Osteocyte (in vitro differentiated cells): ENCODE results near the gene LPIN1. TPM values are rescaled to one million over a fixed set of nuclear protein-coding genes. Genes with fewer than 3 reads are reported as not detected.
"Not testable (repeated sequence)": the region's sequence is repeated elsewhere in the genome, so short reads cannot be mapped to it uniquely, and the experiment has no call there.

Source experiments
- DNase-seq: peaks from one replicate; pipeline ENCODE4 v3.0.0; 2021; ENCODE audit warnings: mixed read lengths; ENCODE audit not compliant: unreplicated experiment; ENCODE audit errors: extremely low spot score
- H3K27ac Mint-ChIP-seq: one replicate; pipeline ENCODE4 v1.8.0; 2021; ENCODE audit warnings: mild to moderate bottlenecking, mixed read lengths; ENCODE audit not compliant: unreplicated experiment
- H3K27me3 Mint-ChIP-seq: one replicate; pipeline ENCODE4 v1.8.0; 2021; ENCODE audit warnings: mixed read lengths; ENCODE audit not compliant: unreplicated experiment
- H3K36me3 Mint-ChIP-seq: one replicate; pipeline ENCODE4 v1.8.0; 2021; ENCODE audit warnings: mixed read lengths; ENCODE audit not compliant: unreplicated experiment
- H3K4me1 Mint-ChIP-seq: one replicate; pipeline ENCODE4 v1.8.0; 2021; ENCODE audit warnings: mixed read lengths; ENCODE audit not compliant: unreplicated experiment
- H3K4me3 Mint-ChIP-seq: one replicate; pipeline ENCODE4 v1.8.0; 2021; ENCODE audit warnings: mild to moderate bottlenecking, moderate library complexity, mixed read lengths; ENCODE audit not compliant: unreplicated experiment
- H3K9me3 Mint-ChIP-seq: one replicate; pipeline ENCODE4 v1.8.0; 2021; ENCODE audit warnings: mixed read lengths; ENCODE audit not compliant: unreplicated experiment
- total RNA-seq: library from RNA; stranded (reverse); gene quantifications from 2 replicates; pipeline ENCODE4 v1.2.1, GENCODE V29; 2021
- TF ChIP-seq, protein P1 (sequence below): fragments of 200-600 bp; sonication (generic); IDR thresholded peaks from 2 replicates; pipeline ENCODE4 v1.5.0; 2021; ENCODE audit warnings: antibody characterized with exemption, mild to moderate bottlenecking, moderate library complexity

Gene LPIN1
- total RNA-seq, 1 donor from 2014 or later = 26.7 TPM

DNA sequence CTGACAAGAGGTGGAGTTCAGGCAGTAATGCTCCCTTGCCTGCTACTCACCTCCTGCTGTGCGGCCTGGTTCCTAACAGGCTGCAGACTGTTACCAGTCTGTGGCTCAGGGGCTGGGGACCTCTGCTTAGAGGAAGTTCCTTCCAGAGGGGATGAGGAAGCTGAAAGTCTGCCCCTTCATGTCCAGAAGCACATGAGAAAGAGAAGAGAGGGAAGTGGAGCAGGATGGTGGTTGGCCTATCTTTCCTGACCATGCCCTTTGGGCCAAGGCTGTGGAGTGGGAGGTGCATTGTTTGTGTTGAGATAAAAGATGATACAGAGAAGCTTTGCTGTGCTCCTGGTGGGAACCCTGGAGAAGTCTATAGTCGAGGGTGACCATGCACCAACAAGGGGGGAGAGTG is 112.5 kb downstream of the LPIN1 start:
- Mint-ChIP-seq H3K27me3 (no peaks in the 10 kb centered on the region), H3K4me1 (peaks cover 13% of the 10 kb centered on the region), H3K4me3 (no peak overlapping the region), H3K27ac (no peak overlapping the region), H3K9me3 (peaks cover 6% of the 10 kb centered on the region), H3K36me3 (peaks cover 2% of the 10 kb centered on the region)
- DNase-seq = no peak
- TF ChIP-seq, protein P1, sequence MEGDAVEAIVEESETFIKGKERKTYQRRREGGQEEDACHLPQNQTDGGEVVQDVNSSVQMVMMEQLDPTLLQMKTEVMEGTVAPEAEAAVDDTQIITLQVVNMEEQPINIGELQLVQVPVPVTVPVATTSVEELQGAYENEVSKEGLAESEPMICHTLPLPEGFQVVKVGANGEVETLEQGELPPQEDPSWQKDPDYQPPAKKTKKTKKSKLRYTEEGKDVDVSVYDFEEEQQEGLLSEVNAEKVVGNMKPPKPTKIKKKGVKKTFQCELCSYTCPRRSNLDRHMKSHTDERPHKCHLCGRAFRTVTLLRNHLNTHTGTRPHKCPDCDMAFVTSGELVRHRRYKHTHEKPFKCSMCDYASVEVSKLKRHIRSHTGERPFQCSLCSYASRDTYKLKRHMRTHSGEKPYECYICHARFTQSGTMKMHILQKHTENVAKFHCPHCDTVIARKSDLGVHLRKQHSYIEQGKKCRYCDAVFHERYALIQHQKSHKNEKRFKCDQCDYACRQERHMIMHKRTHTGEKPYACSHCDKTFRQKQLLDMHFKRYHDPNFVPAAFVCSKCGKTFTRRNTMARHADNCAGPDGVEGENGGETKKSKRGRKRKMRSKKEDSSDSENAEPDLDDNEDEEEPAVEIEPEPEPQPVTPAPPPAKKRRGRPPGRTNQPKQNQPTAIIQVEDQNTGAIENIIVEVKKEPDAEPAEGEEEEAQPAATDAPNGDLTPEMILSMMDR = no peak

DNA sequence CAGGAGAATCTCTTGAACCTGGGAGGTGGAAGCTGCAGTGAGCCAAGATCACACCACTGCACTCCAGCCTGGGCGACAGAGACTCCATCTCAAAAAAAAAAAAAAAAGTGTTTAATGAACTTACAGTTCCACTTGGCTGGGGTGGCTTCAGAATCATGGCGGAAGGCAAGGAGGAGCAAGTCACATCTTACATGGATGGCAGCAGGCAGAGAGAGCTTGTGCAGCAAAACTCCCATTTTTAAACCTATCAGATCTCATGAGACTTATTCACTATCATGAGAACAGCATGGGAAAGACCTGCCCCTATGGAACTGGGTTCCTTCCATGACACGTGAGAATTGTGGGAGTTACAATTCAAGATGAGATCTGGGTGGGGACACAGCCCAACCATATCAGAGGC is 113.5 kb downstream of the LPIN1 start:
- not testable (repeated sequence) for H3K9me3 Mint-ChIP-seq, H3K36me3 Mint-ChIP-seq, H3K27me3 Mint-ChIP-seq

DNA sequence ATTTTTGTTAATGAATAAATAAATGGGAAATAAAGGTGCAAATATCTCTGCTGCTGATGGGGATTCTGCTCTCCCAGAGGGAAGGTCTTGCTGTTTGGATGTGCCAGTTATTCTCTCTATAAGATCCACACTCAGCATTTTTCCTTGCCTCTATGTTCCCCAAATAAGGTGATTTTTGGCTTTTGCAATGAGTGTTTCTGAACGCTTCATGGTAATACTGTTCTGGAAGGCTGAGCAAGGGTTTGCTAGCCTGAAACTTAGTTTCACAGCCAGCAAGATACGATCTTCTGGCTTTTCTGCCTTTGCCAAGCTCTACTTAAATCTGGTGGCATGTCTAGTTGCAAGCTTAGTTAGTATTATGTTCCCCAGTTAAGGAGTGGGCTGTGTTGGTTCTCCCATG is 114.6 kb downstream of the LPIN1 start:
- no peaks in the 10 kb centered on the region for H3K27me3 Mint-ChIP-seq
- peaks cover 2% of the 10 kb centered on the region for H3K36me3 Mint-ChIP-seq
- H3K4me3 Mint-ChIP-seq = no peak overlapping the region
- H3K9me3 Mint-ChIP-seq = peaks cover 6% of the 10 kb centered on the region
- TF ChIP-seq, protein P1 = no peak
- H3K4me1 Mint-ChIP-seq = peaks cover 18% of the 10 kb centered on the region
- no peak overlapping the region for H3K27ac Mint-ChIP-seq
- DNase-seq = no peak

More for the DNA sequence above, 113.5 kb downstream of the LPIN1 start:
- not testable (repeated sequence) for H3K4me3 Mint-ChIP-seq, DNase-seq, H3K27ac Mint-ChIP-seq
- H3K4me1 Mint-ChIP-seq = peaks cover 18% of the 10 kb centered on the region

DNA sequence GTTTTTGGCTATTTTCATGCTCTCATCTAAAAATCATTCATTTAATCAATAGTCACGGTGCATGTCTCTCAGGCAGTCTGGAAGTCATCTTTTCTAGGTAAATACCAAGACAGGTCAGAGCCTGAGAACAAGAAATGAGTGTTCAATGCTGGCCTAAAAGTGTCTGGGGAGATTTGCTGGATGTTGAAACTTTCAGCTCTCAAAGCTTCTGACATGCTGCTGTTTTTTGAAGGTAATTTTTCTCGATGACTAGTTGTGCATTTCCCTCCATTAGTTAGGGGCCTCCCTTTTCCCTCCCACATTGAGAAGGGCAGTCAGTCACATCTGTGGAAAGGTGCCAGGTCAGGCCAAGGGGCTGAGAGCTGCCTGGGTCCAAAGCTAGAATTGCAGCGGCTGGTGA is 115.6 kb downstream of the LPIN1 start:
- DNase-seq = no peak
- Mint-ChIP-seq H3K9me3 (peaks cover 6% of the 10 kb centered on the region), H3K27me3 (no peaks in the 10 kb centered on the region), H3K27ac (no peak overlapping the region), H3K4me1 (peaks cover 18% of the 10 kb centered on the region), H3K36me3 (peaks cover 2% of the 10 kb centered on the region), H3K4me3 (no peak overlapping the region)
- TF ChIP-seq, protein P1 = no peak

DNA sequence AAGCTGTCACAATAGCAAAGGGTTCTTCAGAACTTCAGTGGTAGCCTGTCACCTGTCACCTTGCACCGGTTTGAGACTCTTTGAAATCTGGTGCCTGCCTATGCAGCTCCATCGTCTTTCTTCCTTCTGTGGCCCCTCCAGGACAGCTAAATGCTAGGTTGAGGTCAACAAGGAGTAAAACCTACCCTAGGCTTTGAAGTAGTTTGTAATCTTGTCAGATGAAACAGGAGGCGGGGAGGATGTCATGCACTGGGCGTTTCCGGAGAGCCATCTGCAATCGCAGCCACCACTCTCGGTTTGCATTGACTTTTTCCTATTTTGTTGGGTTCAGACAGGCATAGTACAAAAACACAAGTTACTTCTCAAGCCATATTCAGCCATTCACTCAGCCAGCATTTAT is 116.7 kb downstream of the LPIN1 start:
- no peaks in the 10 kb centered on the region for H3K36me3 Mint-ChIP-seq

More for the DNA sequence above, 116.7 kb downstream of the LPIN1 start:
- Mint-ChIP-seq H3K27ac (peak overlapping the region; percentile 82), H3K4me1 (peaks cover 18% of the 10 kb centered on the region), H3K9me3 (peaks cover 6% of the 10 kb centered on the region), H3K4me3 (no peak overlapping the region), H3K27me3 (no peaks in the 10 kb centered on the region)
- TF ChIP-seq, protein P1 = no peak
- no peak for DNase-seq
